BE2C (cell line): ENCODE data around the gene THSD4.

Source experiments
- DNase-seq: peaks from one replicate; pipeline ENCODE4 v3.0.0-alpha.2; 2020
- H3K27me3 ChIP-seq: fragments of 250-450 bp; sonication (Bioruptor Pico); 2 replicates; pipeline ENCODE4 v1.5.1; 2020; ENCODE audit warnings: mild to moderate bottlenecking
- H3K36me3 ChIP-seq: fragments of 250-450 bp; sonication (Bioruptor Pico); 2 replicates; pipeline ENCODE4 v1.5.1; 2020; ENCODE audit warnings: mild to moderate bottlenecking
- H3K4me1 ChIP-seq: fragments of 250-450 bp; sonication (Bioruptor Pico); 2 replicates; pipeline ENCODE4 v1.5.1; 2020
- H3K4me3 ChIP-seq: 2 replicates; pipeline ENCODE4 v1.5.1; 2011; ENCODE audit warnings: low read depth, low read length
- H3K9me3 ChIP-seq: fragments of 250-450 bp; sonication (Bioruptor Pico); 2 replicates; pipeline ENCODE4 v1.5.1; 2020
- CTCF ChIP-seq: IDR thresholded peaks from 2 replicates; pipeline ENCODE4 v1.5.1; 2012; ENCODE audit warnings: mild to moderate bottlenecking, low read depth, low read length

THSD4 gene

GRCh38 chr15:71350622-71351378, 235.5 kb downstream of the THSD4 start:
- no peak for DNase-seq
- no peaks in the 10 kb centered on the region for H3K4me1 ChIP-seq
- no peaks in the 10 kb centered on the region for H3K36me3 ChIP-seq
- H3K9me3 ChIP-seq: no peaks in the 10 kb centered on the region
- TF ChIP-seq CTCF: no peak
- no peaks in the 10 kb centered on the region for H3K27me3 ChIP-seq
- no peak overlapping the region for H3K4me3 ChIP-seq

- Histone ChIP-seq H3K4me1 (no peaks in the 10 kb centered on the region), H3K4me3 (no peak overlapping the region), H3K9me3 (no peaks in the 10 kb centered on the region), H3K36me3 (no peaks in the 10 kb centered on the region), H3K27me3 (no peaks in the 10 kb centered on the region)
- TF ChIP-seq CTCF: no peak
- DNase-seq: no peak
Observed at GRCh38 chr15:71352125-71352524, 236.9 kb downstream of the THSD4 start.

GRCh38 chr15:71352765-71353164, 237.5 kb downstream of the THSD4 start:
- no peak for DNase-seq
- Histone ChIP-seq H3K36me3 (no peaks in the 10 kb centered on the region), H3K27me3 (no peaks in the 10 kb centered on the region), H3K4me1 (no peaks in the 10 kb centered on the region), H3K9me3 (no peaks in the 10 kb centered on the region), H3K4me3 (no peak overlapping the region)
- no peak for TF ChIP-seq CTCF

- Histone ChIP-seq H3K4me1 (no peaks in the 10 kb centered on the region), H3K36me3 (no peaks in the 10 kb centered on the region), H3K27me3 (no peaks in the 10 kb centered on the region), H3K4me3 (no peak overlapping the region), H3K9me3 (no peaks in the 10 kb centered on the region)
- no peak for TF ChIP-seq CTCF
- DNase-seq: no peak
Observed at GRCh38 chr15:71353171-71353570, 237.9 kb downstream of the THSD4 start.

- Histone ChIP-seq H3K4me1 (no peaks in the 10 kb centered on the region), H3K4me3 (no peak overlapping the region), H3K9me3 (no peaks in the 10 kb centered on the region), H3K27me3 (no peaks in the 10 kb centered on the region), H3K36me3 (no peaks in the 10 kb centered on the region)
- no peak for DNase-seq
- TF ChIP-seq CTCF: no peak
Observed at GRCh38 chr15:71355268-71355667, 240.0 kb downstream of the THSD4 start.

GRCh38 chr15:71357321-71357732, 242.1 kb downstream of the THSD4 start:
- Histone ChIP-seq H3K9me3 (no peaks in the 10 kb centered on the region), H3K4me1 (no peaks in the 10 kb centered on the region), H3K36me3 (no peaks in the 10 kb centered on the region), H3K27me3 (no peaks in the 10 kb centered on the region), H3K4me3 (no peak overlapping the region)
- no peak for DNase-seq
- no peak for TF ChIP-seq CTCF
